Measurements from ENCODE around the gene SAMD1.

SAMD1 gene

GRCh38 chr19:14089662-14090508 lies 666 bp downstream of the SAMD1 start:
- peak; percentile 42 for DNase-seq (ENCODE audit: low spot score)

GRCh38 chr19:14089412-14089661 lies 1.2 kb downstream of the SAMD1 start:
- DNase-seq (ENCODE audit: low spot score): no peak

- DNase-seq (ENCODE audit: low spot score): no peak
Observed at GRCh38 chr19:14088634-14089411, 1.7 kb downstream of the SAMD1 start.

DNA sequence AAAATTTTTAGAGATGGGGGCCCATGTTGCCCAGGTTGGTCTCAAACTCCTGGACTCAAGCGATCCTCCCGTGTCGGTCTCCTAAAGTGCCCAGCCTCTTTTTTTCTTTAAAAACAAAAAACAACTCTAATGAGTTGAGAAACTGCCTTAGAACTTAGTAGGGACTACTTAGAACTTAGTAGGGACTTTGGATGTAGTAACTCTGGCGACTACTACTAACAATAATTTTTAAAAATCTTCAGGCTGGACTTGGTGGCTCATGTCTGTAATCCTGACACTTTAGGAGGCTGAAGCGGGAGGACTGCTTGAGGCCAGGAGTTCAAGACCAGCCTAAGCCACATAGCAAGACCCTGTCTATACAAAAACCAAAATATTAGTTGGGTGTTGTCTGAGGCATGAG lies 4.5 kb downstream of the SAMD1 start:
- DNase-seq (ENCODE audit: low spot score): no peak

- no peak for DNase-seq (ENCODE audit: low spot score)
Observed at GRCh38 chr19:14085309-14085995, 5.1 kb downstream of the SAMD1 start, which contains the start of gene C19orf67. Gene C19orf67, minus strand, starts transcription at chr19:14085783. Its CDS starts 156 bp downstream, at chr19:14085627.

- no peak for DNase-seq (ENCODE audit: low spot score)
Observed at GRCh38 chr19:14082675-14082960, 7.9 kb downstream of the SAMD1 start.

- no peak for DNase-seq (ENCODE audit: low spot score)
Observed at GRCh38 chr19:14081797-14082674, 8.5 kb downstream of the SAMD1 start.

- DNase-seq (ENCODE audit: low spot score): peak; percentile 99
Observed at GRCh38 chr19:14080887-14081796, 9.4 kb downstream of the SAMD1 start.

DNA sequence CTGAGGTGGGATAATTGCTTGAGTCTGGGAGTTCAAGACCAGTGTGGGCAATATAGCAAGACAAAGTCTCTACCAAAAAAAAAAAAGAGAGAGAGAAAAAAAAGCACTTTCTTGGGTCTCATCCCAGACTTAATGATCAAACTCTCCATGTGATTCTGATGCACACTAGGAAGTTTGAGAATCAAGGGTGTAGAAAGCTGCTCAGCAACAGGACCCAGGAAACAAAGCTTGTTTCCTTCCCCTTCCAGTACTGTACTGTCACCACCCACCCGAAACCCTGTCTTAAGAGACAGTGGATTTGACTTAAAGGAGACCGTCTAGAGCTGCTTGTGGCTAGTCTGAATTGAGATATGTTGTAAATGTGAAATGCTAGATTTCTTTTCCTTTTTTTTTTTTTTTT lies 12.1 kb downstream of the SAMD1 start:
- no peak for DNase-seq (ENCODE audit: low spot score)

DNA sequence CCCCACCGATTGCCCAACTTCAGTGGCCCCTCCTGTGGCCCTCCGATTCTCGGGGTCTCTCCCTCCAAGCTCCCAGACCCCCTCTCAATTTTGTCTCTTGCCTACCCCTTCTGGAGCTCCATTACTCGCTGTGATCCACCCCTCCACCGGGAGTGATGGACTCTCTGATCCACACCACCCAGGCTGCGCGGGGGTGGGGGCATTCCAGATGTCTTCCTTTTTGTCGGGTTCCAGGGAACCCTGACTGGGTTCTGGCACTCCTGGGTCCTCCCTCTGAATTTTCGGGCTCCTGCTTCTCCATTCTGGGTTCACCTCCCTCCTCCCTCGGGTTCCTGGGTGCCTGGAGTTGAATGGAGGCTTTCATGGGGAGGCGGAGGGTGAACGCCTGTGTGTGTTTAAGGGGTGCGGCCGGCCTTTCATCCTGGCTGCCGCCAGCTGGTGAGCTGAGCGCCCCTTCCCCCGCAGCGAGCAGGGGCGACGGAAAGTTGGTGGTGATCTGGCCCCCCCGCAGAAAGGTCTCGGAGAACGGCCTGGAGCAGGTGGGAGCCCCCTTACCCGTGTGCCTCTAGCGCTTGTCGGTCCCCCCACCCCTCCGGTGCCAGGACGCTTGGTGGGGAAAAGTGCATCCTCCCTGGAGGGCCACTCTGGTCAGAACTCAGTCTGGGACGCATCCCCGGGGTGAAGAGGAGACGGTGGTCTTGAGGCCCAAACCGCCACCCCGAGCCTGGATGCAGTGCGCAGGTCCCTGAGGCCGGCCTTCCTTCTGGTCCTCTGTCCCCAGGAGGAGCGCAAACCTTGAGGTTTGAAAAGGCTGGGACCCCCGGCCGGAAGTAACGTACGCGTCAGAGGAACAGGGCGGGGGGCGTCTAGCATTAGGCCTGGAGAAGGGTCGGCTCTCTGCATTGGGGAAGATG lies 16.4 kb downstream of the SAMD1 start:
- no peak for DNase-seq (ENCODE audit: low spot score)

DNA sequence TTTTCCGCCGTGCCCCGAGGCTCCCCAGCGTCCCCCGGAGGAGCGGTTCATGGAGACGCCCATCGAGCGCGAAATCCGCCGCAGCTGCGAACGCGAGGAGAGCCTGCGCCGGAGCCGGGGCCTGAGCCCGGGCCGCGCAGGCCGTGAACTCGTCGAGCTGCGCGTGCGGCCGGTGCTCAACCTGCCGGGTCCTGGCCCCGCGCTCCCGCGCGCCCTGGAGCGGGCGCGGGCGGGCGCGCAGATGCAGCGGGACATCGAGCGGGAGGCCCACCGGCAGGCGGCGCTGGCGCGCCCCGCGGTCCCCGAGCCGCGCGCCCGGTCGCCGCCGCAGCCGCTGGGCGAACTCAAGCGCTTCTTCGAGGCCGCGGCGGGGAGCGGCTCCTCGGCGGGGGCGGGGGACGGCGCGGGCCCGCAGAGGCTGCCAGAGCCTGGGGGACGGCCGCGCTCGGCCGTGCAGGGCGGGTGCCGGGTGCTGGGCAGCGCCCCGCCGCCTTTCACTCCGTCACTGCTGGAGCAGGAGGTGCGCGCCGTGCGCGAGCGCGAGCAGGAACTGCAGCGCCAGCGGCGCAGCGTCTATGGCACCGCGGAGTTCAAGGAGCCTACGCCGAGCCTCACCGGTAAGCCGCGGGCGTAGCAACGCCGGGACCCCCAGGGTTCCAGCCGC lies 17.2 kb downstream of the SAMD1 start:
- DNase-seq (ENCODE audit: low spot score): peak; percentile 79

GRCh38 chr19:14072535-14073260 lies 17.9 kb downstream of the SAMD1 start, which contains the start of gene MISP3:
Gene MISP3, plus strand, starts transcription at chr19:14072786. Its CDS starts 524 bp downstream, at chr19:14073310.
- no peak for DNase-seq (ENCODE audit: low spot score)

DNA sequence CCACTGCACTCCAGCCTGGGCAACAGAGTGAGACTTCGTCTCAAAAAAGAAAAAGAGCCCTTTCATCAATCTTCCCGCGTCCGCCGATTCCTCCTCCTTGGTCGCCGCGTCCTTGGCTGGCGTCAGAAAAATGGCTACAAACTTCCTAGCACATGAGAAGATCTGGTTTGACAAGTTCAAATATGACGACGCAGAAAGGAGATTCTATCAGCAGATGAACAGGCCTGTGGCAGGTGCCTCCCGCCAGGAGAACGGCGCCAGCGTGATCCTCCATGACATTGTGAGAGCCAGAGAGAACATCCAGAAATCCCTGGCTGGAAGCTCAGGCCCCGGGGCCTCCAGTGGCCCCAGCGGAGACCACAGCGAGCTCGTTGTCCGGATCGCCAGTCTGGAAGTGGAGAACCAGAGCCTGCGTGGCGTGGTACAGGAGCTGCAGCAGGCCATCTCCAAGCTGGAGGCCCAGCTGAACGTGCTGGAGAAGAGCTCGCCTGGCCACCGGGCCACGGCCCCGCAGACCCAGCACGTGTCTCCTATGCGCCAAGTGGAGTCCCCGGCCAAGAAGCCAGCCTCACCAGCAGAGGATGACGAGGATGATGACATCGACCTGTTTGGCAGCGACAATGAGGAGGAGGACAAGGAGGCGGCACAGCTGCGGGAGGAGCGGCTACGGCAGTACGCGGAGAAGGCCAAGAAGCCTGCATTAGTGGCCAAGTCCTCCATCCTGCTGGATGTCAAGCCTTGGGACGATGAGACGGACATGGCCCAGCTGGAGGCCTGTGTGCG lies 20.1 kb downstream of the SAMD1 start:
- no peak for DNase-seq (ENCODE audit: low spot score)

- DNase-seq (ENCODE audit: low spot score): no peak
Observed at GRCh38 chr19:14066134-14066533, 24.4 kb downstream of the SAMD1 start.

- no peak for DNase-seq (ENCODE audit: low spot score)
Observed at GRCh38 chr19:14063105-14063504, 27.4 kb downstream of the SAMD1 start.

DNA sequence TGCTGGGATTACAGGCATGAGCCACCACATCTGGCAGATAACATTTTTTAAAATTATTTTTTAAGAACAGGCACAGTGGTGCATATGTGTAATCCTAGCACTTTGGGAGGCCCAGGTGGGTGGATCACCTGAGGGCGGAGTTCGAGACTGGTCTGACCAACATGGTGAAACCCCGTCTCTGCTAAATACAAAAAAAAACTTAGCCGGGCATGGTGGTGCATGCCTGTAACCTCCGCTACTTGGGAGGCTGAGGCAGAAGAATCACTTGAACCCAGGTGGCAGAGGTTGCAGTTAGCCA lies 28.0 kb downstream of the SAMD1 start:
- no peak for DNase-seq (ENCODE audit: low spot score)

DNA sequence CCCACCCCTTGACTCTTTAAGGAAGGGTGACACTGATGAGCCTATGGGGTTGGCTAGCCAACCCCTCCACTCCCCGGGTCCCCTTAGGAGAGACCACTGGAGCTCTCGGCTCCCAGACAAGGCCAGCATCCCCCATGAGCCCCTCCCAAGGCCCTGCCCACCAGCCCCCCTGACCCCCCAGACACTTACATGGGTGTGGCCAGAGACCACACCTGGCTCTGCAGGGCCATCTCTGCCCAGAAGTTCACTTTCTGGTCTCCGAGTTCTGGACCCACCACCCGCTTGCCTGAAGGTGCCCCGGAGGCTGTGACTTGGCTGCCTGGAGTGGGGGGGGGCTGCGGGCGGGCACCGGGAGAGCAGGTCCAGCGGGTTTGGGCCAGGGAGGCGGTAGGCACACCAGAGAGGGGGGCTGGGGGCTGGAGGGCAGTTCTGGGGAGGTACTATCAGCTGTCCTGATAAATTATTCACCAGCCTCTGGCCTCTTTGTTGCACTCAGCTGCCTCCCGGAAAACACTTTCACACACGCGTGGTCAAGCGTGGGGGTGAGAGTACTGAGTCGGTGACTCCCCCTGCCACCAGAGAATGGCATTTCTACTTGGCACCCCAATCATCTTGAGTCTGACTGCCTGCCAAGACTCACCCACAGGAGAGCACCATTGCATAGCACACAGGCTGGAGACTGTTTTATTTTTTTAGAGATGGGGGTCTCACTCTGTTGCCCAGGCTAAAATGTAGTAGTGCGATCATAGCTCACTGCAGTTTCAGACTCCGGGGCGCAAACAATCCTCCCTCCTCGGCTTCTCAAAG lies 28.6 kb downstream of the SAMD1 start, which contains the start of gene PALM3:
TSS of gene PALM3 (minus strand) at position 326 of the 807 bp plus-strand sequence. CDS start at position 230, 96 bp downstream.
- DNase-seq (ENCODE audit: low spot score): no peak

Data from Ammon's horn (tissue), 1 donor.